Activated T-cell treated with anti-CD3 and anti-CD28 coated beads for 24 hours (primary cell): ENCODE data around the gene KCNMA1.

Experiments
- DNase-seq: peaks from one replicate; pipeline ENCODE4 v3.0.0-alpha.2; 2020; ENCODE audit warnings: low read depth

Gene KCNMA1

GRCh38 chr10:76830218-76830617, 807.4 kb downstream of the KCNMA1 start:
- no peak for DNase-seq

GRCh38 chr10:76829724-76830123, 807.9 kb downstream of the KCNMA1 start:
- no peak for DNase-seq
